Muscle layer of duodenum (tissue), 2 donors: ENCODE measurements around the gene NEU1.
"Not testable (repeated sequence)": the region's sequence is repeated elsewhere in the genome, so short reads cannot be mapped to it uniquely, and the experiment has no call there.

Source experiments
- H3K27ac ChIP-seq: one replicate; pipeline ENCODE4 v1.7.0; 2013; ENCODE audit warnings: mild to moderate bottlenecking, low read length
- H3K27me3 ChIP-seq: one replicate; pipeline ENCODE4 v1.7.0; 2013; ENCODE audit warnings: low read depth, mild to moderate bottlenecking, control low read depth, low read length
- H3K36me3 ChIP-seq, 2 donors: one replicate each; pipeline ENCODE4 v1.7.0; 2013; ENCODE audit warnings: low read length in 2 of 2, control low read depth in 1 of 2, mild to moderate bottlenecking in 1 of 2; ENCODE audit not compliant: insufficient read depth in 2 of 2, control insufficient read depth in 1 of 2
- H3K4me1 ChIP-seq, 2 donors: one replicate each; pipeline ENCODE4 v1.7.0; 2013; ENCODE audit warnings: low read length in 2 of 2, mild to moderate bottlenecking in 2 of 2, control low read depth in 1 of 2, moderate library complexity in 1 of 2; ENCODE audit not compliant: insufficient read depth in 2 of 2, control insufficient read depth in 1 of 2
- H3K4me3 ChIP-seq, 2 donors: one replicate each; pipeline ENCODE4 v1.7.0; 2013; ENCODE audit warnings: low read length in 2 of 2, low read depth in 1 of 2, mild to moderate bottlenecking in 1 of 2
- H3K9me3 ChIP-seq, 2 donors: one replicate each; pipeline ENCODE4 v1.7.0; 2013; ENCODE audit warnings: low read length in 2 of 2, control low read depth in 1 of 2, mild to moderate bottlenecking in 1 of 2; ENCODE audit not compliant: control insufficient read depth in 1 of 2
- donor health status: healthy.

Gene NEU1

GRCh38 chr6:31862344-31863235 lies at the start of gene NEU1:
NEU1 (minus strand) TSS chr6:31862821; CDS start chr6:31862776, 45 bp downstream.
- Histone ChIP-seq H3K27ac (peak within 1 kb of the TSS; percentile 87), H3K27me3 (no peaks in the 10 kb centered on the region), H3K4me3 (peak within 1 kb of the TSS; percentile 87 to 88), H3K4me1 (peaks cover 0 to 26% of the 10 kb centered on the region in 2 donors), H3K9me3 (no peaks in the 10 kb centered on the region), H3K36me3 (peaks cover 16 to 32% of the 10 kb centered on the region in 2 donors)

DNA sequence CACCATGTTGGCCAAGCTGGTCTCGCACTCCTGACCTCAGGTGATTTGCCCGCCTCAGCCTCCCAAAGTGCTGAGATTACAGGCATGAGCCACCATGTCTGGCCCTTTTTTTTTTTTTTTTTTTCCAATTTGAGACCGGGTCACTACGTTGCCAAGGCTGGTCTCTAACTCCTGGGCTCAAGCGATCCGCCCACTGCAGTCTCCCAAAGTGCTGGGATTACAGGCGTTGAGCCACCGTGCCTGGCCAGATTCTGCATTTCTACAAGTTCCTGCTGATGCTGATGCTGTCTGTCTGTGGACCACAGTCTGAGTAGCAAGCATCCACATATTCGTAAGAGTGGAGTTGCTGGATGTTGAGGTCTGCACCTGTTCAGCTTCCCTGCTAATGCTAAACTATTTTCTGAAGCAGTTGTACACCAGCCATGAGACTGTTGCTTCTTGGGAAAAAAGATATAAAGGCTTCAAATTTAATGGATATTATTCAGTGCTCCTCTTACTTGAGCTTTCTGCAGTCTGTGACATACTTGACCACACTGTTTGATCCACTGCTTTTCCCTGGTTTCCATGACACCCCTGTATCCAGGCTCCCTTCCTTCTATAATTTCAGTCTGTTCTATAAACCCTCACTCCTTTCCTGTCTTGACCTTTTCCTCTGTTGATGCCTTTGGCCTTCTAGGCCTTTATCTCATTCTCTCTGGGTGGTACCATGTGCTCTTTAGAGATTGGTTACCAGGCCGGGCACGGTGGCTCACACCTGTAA lies 49.4 kb upstream of the NEU1 start:
- no peak overlapping the region for H3K4me3 ChIP-seq
- no peaks in the 10 kb centered on the region for H3K36me3 ChIP-seq
- H3K9me3 ChIP-seq: no peaks in the 10 kb centered on the region
- H3K27me3 ChIP-seq: no peaks in the 10 kb centered on the region
- H3K4me1 ChIP-seq: no peaks in the 10 kb centered on the region
- no peak overlapping the region for H3K27ac ChIP-seq

- H3K36me3 ChIP-seq, H3K4me3 ChIP-seq, H3K27me3 ChIP-seq, H3K9me3 ChIP-seq, H3K4me1 ChIP-seq, H3K27ac ChIP-seq: not testable (repeated sequence)
Observed at GRCh38 chr6:31909298-31909697, 46.7 kb upstream of the NEU1 start.

- Histone ChIP-seq H3K36me3 (no peaks in the 10 kb centered on the region), H3K9me3 (no peaks in the 10 kb centered on the region), H3K27ac (no peak overlapping the region), H3K4me3 (no peak overlapping the region), H3K4me1 (no peaks in the 10 kb centered on the region), H3K27me3 (no peaks in the 10 kb centered on the region)
Observed at GRCh38 chr6:31908791-31909190, 46.2 kb upstream of the NEU1 start.

DNA sequence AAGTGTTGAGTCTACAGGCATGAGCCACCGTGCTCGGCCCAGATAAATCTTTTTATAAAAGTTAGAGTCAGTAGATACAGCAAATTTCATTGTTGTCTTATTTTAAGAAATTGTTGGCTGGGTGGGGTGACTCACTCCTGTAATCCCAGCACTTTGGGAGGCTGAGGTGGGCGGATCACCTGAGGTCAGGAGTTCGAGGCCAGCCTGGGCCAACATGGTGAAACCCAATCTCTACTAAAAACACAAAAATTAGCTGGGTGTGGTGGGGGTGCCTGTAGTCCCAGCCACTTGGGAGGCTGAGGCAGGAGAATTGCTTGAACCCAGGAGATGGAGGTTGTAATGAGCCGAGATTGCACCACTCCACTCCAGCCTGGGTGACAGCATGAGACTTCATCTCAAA lies 45.6 kb upstream of the NEU1 start:
- H3K36me3 ChIP-seq, H3K9me3 ChIP-seq, H3K4me1 ChIP-seq, H3K27ac ChIP-seq, H3K4me3 ChIP-seq, H3K27me3 ChIP-seq: not testable (repeated sequence)

GRCh38 chr6:31907158-31907813 lies 44.7 kb upstream of the NEU1 start:
- Histone ChIP-seq H3K4me3 (no peak overlapping the region), H3K27me3 (no peaks in the 10 kb centered on the region), H3K36me3 (no peaks in the 10 kb centered on the region), H3K27ac (no peak overlapping the region), H3K9me3 (no peaks in the 10 kb centered on the region), H3K4me1 (peaks cover 4 to 6% of the 10 kb centered on the region in 2 donors)

GRCh38 chr6:31906727-31907126 lies 44.1 kb upstream of the NEU1 start:
- not testable (repeated sequence) for H3K27me3 ChIP-seq, H3K4me1 ChIP-seq, H3K36me3 ChIP-seq, H3K27ac ChIP-seq, H3K9me3 ChIP-seq, H3K4me3 ChIP-seq

DNA sequence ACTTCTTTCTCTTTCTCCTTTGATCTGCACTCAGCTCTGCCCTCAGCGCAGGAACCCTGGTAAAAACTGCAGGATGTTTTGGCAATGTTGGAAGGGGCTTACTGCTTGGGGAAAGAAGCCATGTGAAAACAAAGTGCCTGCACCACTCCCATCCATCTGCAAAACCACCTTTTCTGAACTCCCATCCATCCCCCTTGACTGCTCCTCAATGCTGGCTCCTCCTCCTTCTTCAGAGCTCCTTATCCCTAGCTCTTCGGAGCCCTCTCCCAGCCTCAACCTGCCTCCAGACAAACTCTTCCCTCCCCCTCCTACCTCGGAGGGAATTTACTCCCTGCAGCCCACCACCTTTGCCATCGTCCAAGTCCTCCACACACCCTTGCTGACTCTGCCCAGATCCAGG lies 43.5 kb upstream of the NEU1 start:
- peaks cover 4 to 9% of the 10 kb centered on the region in 2 donors for H3K4me1 ChIP-seq
- no peaks in the 10 kb centered on the region for H3K36me3 ChIP-seq
- H3K27me3 ChIP-seq: no peaks in the 10 kb centered on the region
- H3K4me3 ChIP-seq: no peak overlapping the region
- H3K27ac ChIP-seq: no peak overlapping the region
- H3K9me3 ChIP-seq: no peaks in the 10 kb centered on the region

- no peaks in the 10 kb centered on the region for H3K27me3 ChIP-seq
- no peak overlapping the region for H3K4me3 ChIP-seq
- H3K36me3 ChIP-seq: no peaks in the 10 kb centered on the region
- no peaks in the 10 kb centered on the region for H3K9me3 ChIP-seq
- peaks cover 4 to 17% of the 10 kb centered on the region in 2 donors for H3K4me1 ChIP-seq
- H3K27ac ChIP-seq: no peak overlapping the region
Observed at GRCh38 chr6:31905041-31905440, 42.4 kb upstream of the NEU1 start.

- peaks cover 4 to 26% of the 10 kb centered on the region in 2 donors for H3K4me1 ChIP-seq
- H3K36me3 ChIP-seq: no peaks in the 10 kb centered on the region
- peak overlapping the region; percentile 2 for H3K27ac ChIP-seq
- no peaks in the 10 kb centered on the region for H3K27me3 ChIP-seq
- H3K4me3 ChIP-seq: no peak overlapping the region
- H3K9me3 ChIP-seq: no peaks in the 10 kb centered on the region
Observed at GRCh38 chr6:31903957-31904356, 41.3 kb upstream of the NEU1 start.

DNA sequence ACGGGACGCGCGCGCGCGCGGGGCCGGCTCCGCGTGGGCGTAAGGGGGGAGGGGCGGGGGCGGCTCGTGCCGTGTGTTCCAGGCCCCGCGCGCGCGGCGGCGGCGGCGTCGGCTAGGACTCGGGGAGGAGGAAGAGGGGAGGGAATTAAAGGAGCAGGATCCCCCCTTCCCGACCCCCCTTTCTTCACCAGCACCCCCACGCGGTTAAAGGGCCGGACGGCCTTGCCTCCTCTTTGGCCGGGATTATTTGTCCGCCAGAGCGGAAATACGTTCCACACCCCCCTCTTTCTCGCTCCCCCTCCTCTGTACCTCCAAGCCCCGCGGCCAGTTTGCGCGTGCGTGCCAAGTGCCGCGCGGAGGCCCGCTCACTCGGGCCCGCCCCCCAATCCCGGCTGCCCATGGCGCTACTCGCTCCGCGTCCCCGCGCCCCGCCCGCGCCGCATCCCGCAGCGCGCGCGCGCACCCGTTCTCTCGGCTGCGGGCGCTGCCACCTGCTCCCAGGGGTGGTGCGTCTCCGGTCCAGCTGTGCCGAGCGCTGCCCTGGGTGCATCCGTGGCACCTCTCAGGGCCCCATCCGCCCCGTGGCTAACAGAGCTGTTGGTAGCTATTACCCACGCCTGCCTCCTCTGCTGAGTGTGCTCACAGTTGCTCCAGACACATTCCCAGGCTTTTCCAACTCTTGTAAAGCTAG lies 39.5 kb upstream of the NEU1 start, which contains the start of gene ZBTB12:
ZBTB12 (minus strand) TSS at position 134 of the 691 bp plus-strand sequence. CDS start 781 bp downstream, outside the sequence.
- Histone ChIP-seq H3K36me3 (no peaks in the 10 kb centered on the region), H3K27me3 (no peaks in the 10 kb centered on the region), H3K9me3 (no peaks in the 10 kb centered on the region), H3K4me3 (peak within 1 kb of the TSS; percentile 71 to 85), H3K27ac (peak within 1 kb of the TSS; percentile 92), H3K4me1 (peaks cover 7 to 33% of the 10 kb centered on the region in 2 donors)
